Osteoblast (primary cell): ENCODE measurements around the gene PTPRN2. TPM values are rescaled to one million over a fixed set of nuclear protein-coding genes. Genes with fewer than 3 reads are reported as not detected.

Experiments used
- DNase-seq: peaks from one replicate; pipeline ENCODE4 v3.0.0; 2011; ENCODE audit warnings: low spot score, mixed read lengths; ENCODE audit not compliant: insufficient read length; ENCODE audit errors: missing footprints
- H2AFZ ChIP-seq: 2 replicates; pipeline ENCODE4 v1.6.0; 2011; ENCODE audit warnings: mild to moderate bottlenecking, low read length
- H3K27ac ChIP-seq: 2 replicates; pipeline ENCODE4 v1.5.1; 2011; ENCODE audit warnings: mild to moderate bottlenecking, low read depth, low read length, moderate library complexity
- H3K27me3 ChIP-seq: 2 replicates; pipeline ENCODE4 v1.6.0; 2012; ENCODE audit warnings: mild to moderate bottlenecking, control low read depth, inconsistent platforms, low read length, moderate library complexity; ENCODE audit not compliant: insufficient read depth
- H3K36me3 ChIP-seq: 2 replicates; pipeline ENCODE4 v1.5.1; 2011; ENCODE audit warnings: mild to moderate bottlenecking, low read length, control low read depth, moderate library complexity; ENCODE audit not compliant: insufficient read depth
- H3K4me1 ChIP-seq: 2 replicates; pipeline ENCODE4 v1.5.1; 2011; ENCODE audit warnings: mild to moderate bottlenecking, low read length, control low read depth, moderate library complexity; ENCODE audit not compliant: insufficient read depth
- H3K4me2 ChIP-seq: 2 replicates; pipeline ENCODE4 v1.6.0; 2011; ENCODE audit warnings: mild to moderate bottlenecking, low read length; ENCODE audit not compliant: insufficient read depth
- H3K4me3 ChIP-seq: fragments of 200-600 bp; sonication (generic); 3 replicates; pipeline ENCODE4 v1.5.1; 2012; ENCODE audit warnings: mild to moderate bottlenecking, low read length, inconsistent platforms; ENCODE audit not compliant: insufficient read depth
- H3K79me2 ChIP-seq: 2 replicates; pipeline ENCODE4 v1.6.0; 2012; ENCODE audit warnings: mild to moderate bottlenecking, low read length, control low read depth, inconsistent platforms; ENCODE audit not compliant: insufficient read depth
- H3K9me3 ChIP-seq: 2 replicates; pipeline ENCODE4 v1.5.1; 2011; ENCODE audit warnings: low read depth, low read length, control low read depth
- H4K20me1 ChIP-seq: 2 replicates; pipeline ENCODE4 v1.6.0; 2012; ENCODE audit warnings: mild to moderate bottlenecking, low read length, control low read depth; ENCODE audit not compliant: insufficient read depth
- CTCF ChIP-seq: IDR thresholded peaks from 2 replicates; pipeline ENCODE4 v1.5.1; 2011; ENCODE audit warnings: mild to moderate bottlenecking, low read depth, low read length, moderate library complexity; ENCODE audit errors: extremely low read depth
- total RNA-seq: library from RNA; depleted of rRNA; stranded (reverse); fragments of >200 nt; gene quantifications from 2 replicates; pipeline ENCODE4 v1.2.3, GENCODE V29; 2012

Gene PTPRN2
- total RNA-seq, 1 donor: 0.36 TPM

- DNase-seq: no peak
- Histone ChIP-seq H3K4me2 (no peak overlapping the region), H2AFZ (no peak overlapping the region), H3K9me3 (peaks cover 3% of the 10 kb centered on the region), H3K27me3 (no peaks in the 10 kb centered on the region), H3K4me1 (no peaks in the 10 kb centered on the region), H3K27ac (no peak overlapping the region), H3K36me3 (no peaks in the 10 kb centered on the region), H3K4me3 (no peak overlapping the region), H3K79me2 (no peaks in the 10 kb centered on the region), H4K20me1 (no peaks in the 10 kb centered on the region)
- TF ChIP-seq CTCF: no peak
Observed at GRCh38 chr7:158292948-158293347, 294.7 kb downstream of the PTPRN2 start.

- Histone ChIP-seq H4K20me1 (no peaks in the 10 kb centered on the region), H3K4me3 (no peak overlapping the region), H3K79me2 (no peaks in the 10 kb centered on the region), H3K4me2 (no peak overlapping the region), H3K36me3 (no peaks in the 10 kb centered on the region), H3K4me1 (no peaks in the 10 kb centered on the region), H3K27me3 (no peaks in the 10 kb centered on the region), H3K27ac (no peak overlapping the region), H3K9me3 (peaks cover 3% of the 10 kb centered on the region), H2AFZ (no peak overlapping the region)
- no peak for TF ChIP-seq CTCF
- peak; percentile 54 for DNase-seq
Observed at GRCh38 chr7:158291998-158292397, 295.6 kb downstream of the PTPRN2 start.

GRCh38 chr7:158289761-158290523 lies 297.7 kb downstream of the PTPRN2 start:
- Histone ChIP-seq H3K4me2 (no peak overlapping the region), H3K27ac (no peak overlapping the region), H4K20me1 (no peaks in the 10 kb centered on the region), H3K27me3 (no peaks in the 10 kb centered on the region), H3K36me3 (no peaks in the 10 kb centered on the region), H3K4me1 (no peaks in the 10 kb centered on the region), H3K9me3 (peaks cover 3% of the 10 kb centered on the region), H2AFZ (no peak overlapping the region), H3K79me2 (no peaks in the 10 kb centered on the region), H3K4me3 (no peak overlapping the region)
- no peak for TF ChIP-seq CTCF
- peak; percentile 48 for DNase-seq

- H3K79me2 ChIP-seq: no peaks in the 10 kb centered on the region
- no peak for TF ChIP-seq CTCF
- no peaks in the 10 kb centered on the region for H3K27me3 ChIP-seq
- DNase-seq: no peak
- no peak overlapping the region for H3K4me3 ChIP-seq
- no peaks in the 10 kb centered on the region for H4K20me1 ChIP-seq
- no peak overlapping the region for H3K27ac ChIP-seq
- H3K9me3 ChIP-seq: peaks cover 3% of the 10 kb centered on the region
- no peak overlapping the region for H3K4me2 ChIP-seq
- H2AFZ ChIP-seq: no peak overlapping the region
- H3K4me1 ChIP-seq: no peaks in the 10 kb centered on the region
- H3K36me3 ChIP-seq: no peaks in the 10 kb centered on the region
Observed at GRCh38 chr7:158289231-158289630, 298.4 kb downstream of the PTPRN2 start.
